H9 (cell line): ENCODE measurements around the gene ZNRF3. TPM values are rescaled to one million over a fixed set of nuclear protein-coding genes. Genes with fewer than 3 reads are reported as not detected.

Experiments used
- DNase-seq: peaks from one replicate; pipeline ENCODE4 v3.0.0-alpha.2; 2017
- H2AFZ ChIP-seq: one replicate; pipeline ENCODE4 v1.6.1; 2013; ENCODE audit warnings: mild to moderate bottlenecking, low read length, control low read depth, moderate library complexity
- H2AK5ac ChIP-seq: 2 replicates; pipeline ENCODE4 v1.6.1; 2013; ENCODE audit warnings: low read length, control low read depth, mixed read lengths; ENCODE audit not compliant: insufficient read length
- H2BK120ac ChIP-seq: one replicate; pipeline ENCODE4 v1.6.1; 2013; ENCODE audit warnings: low read depth, mild to moderate bottlenecking, low read length, control low read depth, inconsistent platforms; ENCODE audit not compliant: poor library complexity, severe bottlenecking
- H2BK12ac ChIP-seq: 2 replicates; pipeline ENCODE4 v1.6.1; 2013; ENCODE audit warnings: low read length, control low read depth, mixed read lengths, low read depth; ENCODE audit not compliant: insufficient read length
- H2BK15ac ChIP-seq: 2 replicates; pipeline ENCODE4 v1.6.1; 2013; ENCODE audit warnings: low read depth, low read length, control low read depth
- H2BK20ac ChIP-seq: one replicate; pipeline ENCODE4 v1.6.1; 2013; ENCODE audit warnings: low read depth, mild to moderate bottlenecking, low read length, control low read depth, inconsistent platforms; ENCODE audit not compliant: poor library complexity, severe bottlenecking
- H2BK5ac ChIP-seq: 2 replicates; pipeline ENCODE4 v1.6.1; 2013; ENCODE audit warnings: low read length, control low read depth, mixed read lengths; ENCODE audit not compliant: insufficient read length
- H3K14ac ChIP-seq: 2 replicates; pipeline ENCODE4 v1.6.1; 2013; ENCODE audit warnings: low read length, control low read depth; ENCODE audit not compliant: insufficient read depth
- H3K18ac ChIP-seq: 2 replicates; pipeline ENCODE4 v1.6.1; 2013; ENCODE audit warnings: low read depth, mild to moderate bottlenecking, mixed read lengths, low read length, control low read depth; ENCODE audit not compliant: insufficient read length
- H3K23ac ChIP-seq: 2 replicates; pipeline ENCODE4 v1.6.1; 2013; ENCODE audit warnings: low read length, control low read depth, mixed read lengths, low read depth; ENCODE audit not compliant: insufficient read length
- H3K23me2 ChIP-seq: 2 replicates; pipeline ENCODE4 v1.6.1; 2013; ENCODE audit warnings: low read depth, mild to moderate bottlenecking, mixed read lengths, low read length, control low read depth; ENCODE audit not compliant: insufficient read length, poor library complexity, severe bottlenecking
- H3K27ac ChIP-seq: 2 replicates; pipeline ENCODE4 v1.5.1; 2013; ENCODE audit warnings: low read length, control low read depth, mixed read lengths, low read depth; ENCODE audit not compliant: insufficient read length
- H3K27me3 ChIP-seq: 2 replicates; pipeline ENCODE4 v1.6.1; 2013; ENCODE audit warnings: low read length, control low read depth, inconsistent platforms; ENCODE audit not compliant: insufficient read depth
- H3K4ac ChIP-seq: 2 replicates; pipeline ENCODE4 v1.6.1; 2013; ENCODE audit warnings: low read depth, mild to moderate bottlenecking, control low read depth, inconsistent platforms, low read length, moderate library complexity
- H3K4me1 ChIP-seq: 2 replicates; pipeline ENCODE4 v1.6.1; 2013; ENCODE audit warnings: low read length, control low read depth, inconsistent platforms; ENCODE audit not compliant: insufficient read depth
- H3K4me2 ChIP-seq: 2 replicates; pipeline ENCODE4 v1.6.1; 2013; ENCODE audit warnings: low read length, control low read depth, mixed read lengths; ENCODE audit not compliant: insufficient read length, insufficient read depth
- H3K56ac ChIP-seq: 2 replicates; pipeline ENCODE4 v1.6.1; 2013; ENCODE audit warnings: low read depth, mild to moderate bottlenecking, mixed read lengths, low read length, control low read depth; ENCODE audit not compliant: insufficient read length
- H3K79me1 ChIP-seq: 2 replicates; pipeline ENCODE4 v1.6.1; 2013; ENCODE audit warnings: low read depth, mild to moderate bottlenecking, moderate library complexity, low read length, control low read depth, inconsistent platforms; ENCODE audit not compliant: insufficient read depth, poor library complexity, severe bottlenecking
- H3K79me2 ChIP-seq: 2 replicates; pipeline ENCODE4 v1.6.1; 2013; ENCODE audit warnings: low read length, control low read depth, inconsistent platforms; ENCODE audit not compliant: insufficient read depth
- H3K9ac ChIP-seq: 2 replicates; pipeline ENCODE4 v1.6.1; 2013; ENCODE audit warnings: low read length, control low read depth, mixed read lengths; ENCODE audit not compliant: insufficient read length; ENCODE audit errors: extremely low read depth
- H3K9me3 ChIP-seq: one replicate; pipeline ENCODE4 v1.6.1; 2013; ENCODE audit warnings: low read depth, low read length, inconsistent platforms; ENCODE audit not compliant: control insufficient read depth
- H3T11ph ChIP-seq: one replicate; pipeline ENCODE4 v1.6.1; 2013; ENCODE audit warnings: mild to moderate bottlenecking, low read length, control low read depth, inconsistent platforms
- H4K20me1 ChIP-seq: one replicate; pipeline ENCODE4 v1.6.1; 2013; ENCODE audit not compliant: control insufficient read depth, insufficient read length, insufficient read depth
- H4K5ac ChIP-seq: 2 replicates; pipeline ENCODE4 v1.6.1; 2013; ENCODE audit warnings: low read depth, mild to moderate bottlenecking, mixed read lengths, low read length, control low read depth; ENCODE audit not compliant: insufficient read length
- H4K8ac ChIP-seq: replicated peaks from 2 replicates; pipeline ENCODE4 v1.6.1; 2013; ENCODE audit warnings: low read length, control low read depth, mixed read lengths, low read depth; ENCODE audit not compliant: insufficient read length
- H4K91ac ChIP-seq: 2 replicates; pipeline ENCODE4 v1.6.1; 2013; ENCODE audit warnings: low read depth, mild to moderate bottlenecking, moderate library complexity, mixed read lengths, low read length, control low read depth; ENCODE audit not compliant: insufficient read length
- H3K27ac Mint-ChIP-seq, 3 experiments: 2 replicates in 2 of 3; 3 replicates in 1 of 3; pipeline ENCODE4 v1.8.0; 2020 to 2021; ENCODE audit warnings: mixed read lengths in 3 of 3, mild to moderate bottlenecking in 1 of 3, moderate library complexity in 1 of 3
- H3K27me3 Mint-ChIP-seq: 2 replicates; pipeline ENCODE4 v1.8.0; 2021; ENCODE audit warnings: low read depth, mild to moderate bottlenecking, moderate library complexity, mixed read lengths
- H3K36me3 Mint-ChIP-seq, 3 experiments: 2 replicates in 2 of 3; 3 replicates in 1 of 3; pipeline ENCODE4 v1.8.0; 2020 to 2021; ENCODE audit warnings: low read depth in 3 of 3, mixed read lengths in 3 of 3; ENCODE audit not compliant: insufficient read depth in 1 of 3
- H3K4me1 Mint-ChIP-seq, 2 experiments: 2 replicates each; pipeline ENCODE4 v1.8.0; 2020; ENCODE audit warnings: mixed read lengths in 2 of 2
- H3K4me3 Mint-ChIP-seq, 2 experiments: 2 replicates in 1 of 2; 3 replicates in 1 of 2; pipeline ENCODE4 v1.8.0; 2020 to 2021; ENCODE audit warnings: mild to moderate bottlenecking in 2 of 2, mixed read lengths in 2 of 2, moderate library complexity in 1 of 2
- H3K9me3 Mint-ChIP-seq, 2 experiments: 2 replicates in 1 of 2; 3 replicates in 1 of 2; pipeline ENCODE4 v1.8.0; 2020; ENCODE audit warnings: mild to moderate bottlenecking in 2 of 2, mixed read lengths in 2 of 2, moderate library complexity in 1 of 2
- WGBS: extraction: QIAGEN DNeasy Blood & Tissue Kit; methylation state at CpG from one replicate; pipeline ENCODE4 v1.1.7; 2013; ENCODE audit warnings: missing lambda C conversion rate, low lambda C conversion rate, mixed read lengths; ENCODE audit not compliant: insufficient read length; ENCODE audit errors: extremely low coverage; 5-methylcytosine and 5-hydroxymethylcytosine counted together
- total RNA-seq: library from RNA; stranded (reverse); gene quantifications from 2 replicates; pipeline ENCODE4 v1.2.1, GENCODE V29; 2021
- TF ChIP-seq, protein P1 (sequence below): fragments of 200-600 bp; sonication (generic); conservative IDR thresholded peaks from 3 replicates; pipeline ENCODE4 v1.8.0; 2021; ENCODE audit warnings: antibody characterized with exemption, mild to moderate bottlenecking

ZNRF3 gene
- total RNA-seq, 1 experiment from 2014 or later, result 20.6 TPM

DNA sequence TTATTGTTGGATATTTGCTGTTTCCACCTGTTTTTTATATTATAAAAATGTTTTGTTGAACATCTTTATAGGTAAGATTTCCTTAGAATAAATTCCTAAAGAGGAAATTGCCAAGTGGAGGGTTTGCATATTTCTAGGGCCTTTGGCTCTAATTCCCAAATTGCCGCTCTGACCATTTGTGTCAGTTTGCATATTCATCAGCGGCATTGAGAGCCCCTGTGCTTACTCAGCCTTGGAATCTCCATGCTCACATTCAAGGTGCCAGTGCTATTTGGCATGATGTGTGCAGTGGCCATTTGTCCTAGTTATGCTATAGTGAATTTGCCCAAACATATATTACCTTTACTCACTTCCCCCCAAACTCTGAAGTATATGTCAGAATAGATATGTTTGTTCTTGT lies 214.9 kb downstream of the ZNRF3 start:
- no peak overlapping the region for H2BK5ac ChIP-seq
- Mint-ChIP-seq H3K9me3 (no peaks in the 10 kb centered on the region), H3K27me3 (no peaks in the 10 kb centered on the region), H3K4me1 (peaks cover 22 to 37% of the 10 kb centered on the region in 2 experiments), H3K4me3 (no peak overlapping the region), H3K27ac (no peak overlapping the region), H3K36me3 (peaks cover 0 to 6% (median 4%) of the 10 kb centered on the region in 3 experiments; a peak in 3 of 7 replicates)
- H2BK20ac ChIP-seq, result no peak overlapping the region
- H3K9me3 ChIP-seq, result no peaks in the 10 kb centered on the region
- H4K5ac ChIP-seq, result no peak overlapping the region
- H3K14ac ChIP-seq, result no peak overlapping the region
- H4K91ac ChIP-seq, result no peak overlapping the region
- no peaks in the 10 kb centered on the region for H3K79me1 ChIP-seq
- H4K20me1 ChIP-seq, result no peaks in the 10 kb centered on the region
- H3K4me2 ChIP-seq, result no peak overlapping the region
- TF ChIP-seq, protein P1, sequence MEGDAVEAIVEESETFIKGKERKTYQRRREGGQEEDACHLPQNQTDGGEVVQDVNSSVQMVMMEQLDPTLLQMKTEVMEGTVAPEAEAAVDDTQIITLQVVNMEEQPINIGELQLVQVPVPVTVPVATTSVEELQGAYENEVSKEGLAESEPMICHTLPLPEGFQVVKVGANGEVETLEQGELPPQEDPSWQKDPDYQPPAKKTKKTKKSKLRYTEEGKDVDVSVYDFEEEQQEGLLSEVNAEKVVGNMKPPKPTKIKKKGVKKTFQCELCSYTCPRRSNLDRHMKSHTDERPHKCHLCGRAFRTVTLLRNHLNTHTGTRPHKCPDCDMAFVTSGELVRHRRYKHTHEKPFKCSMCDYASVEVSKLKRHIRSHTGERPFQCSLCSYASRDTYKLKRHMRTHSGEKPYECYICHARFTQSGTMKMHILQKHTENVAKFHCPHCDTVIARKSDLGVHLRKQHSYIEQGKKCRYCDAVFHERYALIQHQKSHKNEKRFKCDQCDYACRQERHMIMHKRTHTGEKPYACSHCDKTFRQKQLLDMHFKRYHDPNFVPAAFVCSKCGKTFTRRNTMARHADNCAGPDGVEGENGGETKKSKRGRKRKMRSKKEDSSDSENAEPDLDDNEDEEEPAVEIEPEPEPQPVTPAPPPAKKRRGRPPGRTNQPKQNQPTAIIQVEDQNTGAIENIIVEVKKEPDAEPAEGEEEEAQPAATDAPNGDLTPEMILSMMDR, result no peak
- H2AK5ac ChIP-seq, result no peak overlapping the region
- H3K18ac ChIP-seq, result no peak overlapping the region
- DNase-seq, result no peak
- H2AFZ ChIP-seq, result no peak overlapping the region
- H2BK120ac ChIP-seq, result no peak overlapping the region
- WGBS, result no CpG with 5 or more reads among the region's 2 CpGs
- H3K9ac ChIP-seq, result no peak overlapping the region
- no peaks in the 10 kb centered on the region for H3K23me2 ChIP-seq
- H3K27me3 ChIP-seq, result no peaks in the 10 kb centered on the region
- no peak overlapping the region for H4K8ac ChIP-seq
- H3K79me2 ChIP-seq, result no peaks in the 10 kb centered on the region
- peaks cover 4% of the 10 kb centered on the region; the same call in 1 of the 2 replicates for H3K4me1 ChIP-seq
- no peak overlapping the region for H2BK15ac ChIP-seq
- no peak overlapping the region for H3K56ac ChIP-seq
- H3K27ac ChIP-seq, result no peak overlapping the region
- no peak overlapping the region for H3K4ac ChIP-seq
- H2BK12ac ChIP-seq, result no peak overlapping the region
- no peak overlapping the region for H3T11ph ChIP-seq
- no peak overlapping the region for H3K23ac ChIP-seq
